ENCODE measurements around the gene ZNRF1. TPM values are rescaled to one million over a fixed set of nuclear protein-coding genes. Genes with fewer than 3 reads are reported as not detected.
A peak's percentile ranks its signal among the peaks of the same experiment; 100 is the strongest.

ZNRF1 gene
- total and polyA plus RNA-seq, 2 of the 13 experiments (the other 11 are each of a cell fraction or from before 2014, with no cell fraction given), result 43.9 to 58.7 TPM

DNA sequence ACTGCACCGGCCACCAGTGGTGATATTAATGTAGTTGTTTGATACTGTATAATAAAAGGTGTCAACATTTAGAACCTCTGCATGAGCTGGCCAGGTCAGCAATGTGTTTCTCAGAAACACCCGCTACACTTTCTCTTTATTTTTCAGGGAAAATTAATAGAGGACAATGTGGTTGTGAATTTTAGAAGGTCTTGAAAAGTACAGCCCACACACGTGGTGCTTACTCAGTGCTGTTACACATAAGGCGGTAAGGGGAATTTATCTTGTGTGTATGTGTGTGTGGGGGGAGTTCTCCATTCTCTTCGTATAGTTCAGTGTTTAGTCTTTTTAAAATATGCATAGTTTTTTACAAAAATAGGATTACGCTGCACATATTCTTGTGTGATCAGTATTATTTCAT is 145.1 kb downstream of the ZNRF1 start (continued):
- TF ChIP-seq GTF3A (CRISPR knock-in tag; conservative IDR thresholded peaks at IDR 0.05), result no peak

DNA sequence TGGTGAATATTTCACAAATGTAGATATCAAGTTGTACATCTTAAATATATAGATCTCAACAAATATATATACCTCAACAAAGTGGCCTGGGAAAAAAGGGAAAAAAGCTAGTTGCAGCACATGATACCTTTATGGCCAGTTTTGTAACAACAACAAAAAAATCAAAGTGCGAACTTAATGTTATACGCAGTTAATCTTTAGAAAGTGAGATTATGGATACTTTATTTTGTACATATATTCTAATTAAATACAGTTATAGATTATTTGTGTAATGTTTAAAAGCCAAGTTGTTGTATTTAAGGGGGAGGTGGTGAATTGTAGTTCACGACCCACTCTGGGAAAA is 149.1 kb downstream of the ZNRF1 start:
- WGBS (ENCODE audit: low lambda C conversion rate), result 49% methylated on average over 3 of the region's 3 CpGs
- H3K27me3 ChIP-seq (ENCODE audit: control insufficient read depth in 1 of 2, insufficient read depth in 2 of 2, low read length in 2 of 2), result no peaks in the 10 kb centered on the region
- H3K4me3 ChIP-seq (replicated peaks in 1 of 3; ENCODE audit: insufficient read depth in 1 of 3, low read depth in 2 of 3, low read length in 3 of 3), result peak overlapping the region; percentile 94 to 98 (median 96)
- intact Hi-C loops (cut with micrococcal nuclease; ENCODE audit: unreplicated experiment) (loop anchor here (1.0 to 2.0 kb wide), 2 partner anchors 19 to 32 kb away; partner anchors contain the start of gene LDHD), in situ Hi-C loops (cut with HindIII; ENCODE audit: extremely low pct_ligation_motif_present, low pct_unique_long_range_greater_than_20kb) (no loop called here)
- TF ChIP-seq ZKSCAN8 (CRISPR knock-in tag; IDR thresholded peaks at IDR 0.05; ENCODE audit: borderline replicate concordance) (no peak), ZEB1 (IDR thresholded peaks at IDR 0.05; ENCODE audit: insufficient replicate concordance, low read depth) (no peak), ZNF672 (CRISPR knock-in tag; IDR thresholded peaks at IDR 0.05) (no peak), KDM2A (CRISPR knock-in tag; IDR thresholded peaks at IDR 0.05; ENCODE audit: borderline replicate concordance, low read depth) (no peak), ZNF790 (CRISPR knock-in tag; IDR thresholded peaks at IDR 0.05; ENCODE audit: borderline replicate concordance) (0 out of 2 replicates have a peak, but pooled peaks have one; percentile 0), ZSCAN12 (CRISPR knock-in tag; IDR thresholded peaks at IDR 0.05) (no peak)
- TF ChIP-seq, protein P1, sequence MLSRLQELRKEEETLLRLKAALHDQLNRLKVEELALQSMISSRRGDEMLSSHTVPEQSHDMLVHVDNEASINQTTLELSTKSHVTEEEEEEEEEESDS (CRISPR knock-in tag; IDR thresholded peaks at IDR 0.05; ENCODE audit: borderline replicate concordance), result 0 out of 2 replicates have a peak, but pooled peaks have one; percentile 79
- TF ChIP-seq, protein P2, sequence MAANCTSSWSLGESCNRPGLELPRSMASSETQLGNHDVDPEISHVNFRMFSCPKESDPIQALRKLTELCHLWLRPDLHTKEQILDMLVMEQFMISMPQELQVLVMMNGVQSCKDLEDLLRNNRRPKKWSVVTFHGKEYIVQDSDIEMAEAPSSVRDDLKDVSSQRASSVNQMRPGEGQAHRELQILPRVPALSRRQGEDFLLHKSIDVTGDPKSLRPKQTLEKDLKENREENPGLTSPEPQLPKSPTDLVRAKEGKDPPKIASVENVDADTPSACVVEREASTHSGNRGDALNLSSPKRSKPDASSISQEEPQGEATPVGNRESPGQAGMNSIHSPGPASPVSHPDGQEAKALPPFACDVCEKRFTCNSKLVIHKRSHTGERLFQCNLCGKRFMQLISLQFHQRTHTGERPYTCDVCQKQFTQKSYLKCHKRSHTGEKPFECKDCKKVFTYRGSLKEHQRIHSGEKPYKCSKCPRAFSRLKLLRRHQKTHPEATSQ (CRISPR knock-in tag; IDR thresholded peaks at IDR 0.05; ENCODE audit: borderline replicate concordance), result 0 out of 2 replicates have a peak, but pooled peaks have one; percentile 24
- ChIA-PET CTCF (ENCODE audit: low intra/inter-chr PET ratio, low total read pairs) (no interaction called here), POLR2A (no interaction called here)
- peak overlapping the region; percentile 21 for H2AFZ ChIP-seq (ENCODE audit: low read length)
- H3K79me2 ChIP-seq (ENCODE audit: insufficient read depth, low read length), result peaks cover 38% of the 10 kb centered on the region
- H3K9ac ChIP-seq (ENCODE audit: insufficient read depth, low read depth, low read length), result peak overlapping the region; percentile 81
- peak overlapping the region; percentile 84 for H3K27ac ChIP-seq (ENCODE audit: extremely low read length, insufficient read depth, low read length)
- H3K4me1 ChIP-seq (ENCODE audit: insufficient read depth, low read length), result peaks cover 23% of the 10 kb centered on the region
- no TSS peak for BruUV-seq (replicated peaks)
- H3K36me3 ChIP-seq (replicated peaks in 1 of 2; ENCODE audit: control insufficient read depth in 1 of 2, insufficient read depth in 2 of 2, low read length in 2 of 2), result peaks cover 0 to 11% of the 10 kb centered on the region in 2 experiments; a peak in 4 of 5 replicates
- no peak for FAIRE-seq
- 0 out of 2 replicates have a peak, but pooled peaks cover 5% of the 10 kb centered on the region for H4K20me1 ChIP-seq (ENCODE audit: insufficient read depth, low read length)
- ATAC-seq, result no peak
- H3K9me3 ChIP-seq (ENCODE audit: low read length), result peaks cover 25% of the 10 kb centered on the region
- H3K4me2 ChIP-seq (ENCODE audit: low read depth, low read length), result peak overlapping the region; percentile 91
- DNase-seq (ENCODE audit: low spot score), result no peak

Data from HepG2 (cell line).